Neuron (in vitro differentiated cells): ENCODE results near the gene TMEM260.
"Not testable (repeated sequence)": the region's sequence is repeated elsewhere in the genome, so short reads cannot be mapped to it uniquely, and the experiment has no call there.

Experiments used
- H2AFZ ChIP-seq: one replicate; pipeline ENCODE4 v1.6.1; 2013; ENCODE audit warnings: low read depth, mild to moderate bottlenecking, inconsistent platforms, low read length, moderate library complexity
- H3K27me3 ChIP-seq: one replicate; pipeline ENCODE4 v1.6.1; 2013; ENCODE audit warnings: low read length; ENCODE audit not compliant: insufficient read depth
- H3K36me3 ChIP-seq: one replicate; pipeline ENCODE4 v1.6.1; 2013; ENCODE audit warnings: low read length; ENCODE audit not compliant: insufficient read depth
- H3K4me1 ChIP-seq: one replicate; pipeline ENCODE4 v1.6.1; 2013; ENCODE audit warnings: low read length; ENCODE audit not compliant: insufficient read depth
- H3K4me3 ChIP-seq: 2 replicates; pipeline ENCODE4 v1.5.1; 2013; ENCODE audit warnings: mild to moderate bottlenecking, low read length, moderate library complexity
- H3K9me3 ChIP-seq: one replicate; pipeline ENCODE4 v1.6.1; 2013; ENCODE audit warnings: low read length

The TMEM260 gene

GRCh38 chr14:56661478-56661877, 81.9 kb downstream of the TMEM260 start:
- no peaks in the 10 kb centered on the region for H3K9me3 ChIP-seq
- H3K4me1 ChIP-seq: no peaks in the 10 kb centered on the region
- H3K4me3 ChIP-seq: no peak overlapping the region
- H2AFZ ChIP-seq: no peak overlapping the region
- no peaks in the 10 kb centered on the region for H3K36me3 ChIP-seq
- H3K27me3 ChIP-seq: peaks cover 3% of the 10 kb centered on the region

- Histone ChIP-seq H3K4me1 (no peaks in the 10 kb centered on the region), H3K36me3 (no peaks in the 10 kb centered on the region), H3K4me3 (no peak overlapping the region)
These were observed 85.3 kb downstream of the TMEM260 start for GRCh38 chr14:56664811-56665421.

GRCh38 chr14:56666294-56666693, 86.7 kb downstream of the TMEM260 start:
- Histone ChIP-seq H3K4me1 (no peaks in the 10 kb centered on the region), H3K9me3 (no peaks in the 10 kb centered on the region), H3K27me3 (no peaks in the 10 kb centered on the region), H3K4me3 (no peak overlapping the region), H2AFZ (no peak overlapping the region), H3K36me3 (no peaks in the 10 kb centered on the region)

More at GRCh38 chr14:56664811-56665421, 85.3 kb downstream of the TMEM260 start:
- Histone ChIP-seq H2AFZ (no peak overlapping the region), H3K27me3 (no peaks in the 10 kb centered on the region), H3K9me3 (no peaks in the 10 kb centered on the region)

GRCh38 chr14:56666716-56667115, 87.1 kb downstream of the TMEM260 start:
- H3K27me3 ChIP-seq: no peaks in the 10 kb centered on the region
- no peaks in the 10 kb centered on the region for H3K9me3 ChIP-seq
- no peak overlapping the region for H3K4me3 ChIP-seq
- H3K36me3 ChIP-seq: no peaks in the 10 kb centered on the region
- no peaks in the 10 kb centered on the region for H3K4me1 ChIP-seq
- H2AFZ ChIP-seq: no peak overlapping the region

GRCh38 chr14:56667290-56667689, 87.7 kb downstream of the TMEM260 start:
- H3K36me3 ChIP-seq, H2AFZ ChIP-seq, H3K4me3 ChIP-seq, H3K9me3 ChIP-seq, H3K4me1 ChIP-seq, H3K27me3 ChIP-seq: not testable (repeated sequence)

- H3K9me3 ChIP-seq: no peaks in the 10 kb centered on the region
- no peaks in the 10 kb centered on the region for H3K4me1 ChIP-seq
- peaks cover 3% of the 10 kb centered on the region for H3K27me3 ChIP-seq
- H3K36me3 ChIP-seq: no peaks in the 10 kb centered on the region
- no peak overlapping the region for H3K4me3 ChIP-seq
- no peak overlapping the region for H2AFZ ChIP-seq
These were observed 96.4 kb downstream of the TMEM260 start for GRCh38 chr14:56676042-56676441.

- Histone ChIP-seq H3K27me3 (peaks cover 3% of the 10 kb centered on the region), H3K36me3 (no peaks in the 10 kb centered on the region), H3K4me1 (no peaks in the 10 kb centered on the region), H3K4me3 (no peak overlapping the region), H3K9me3 (no peaks in the 10 kb centered on the region), H2AFZ (no peak overlapping the region)
These were observed 99.2 kb downstream of the TMEM260 start for GRCh38 chr14:56678838-56679237.

- no peaks in the 10 kb centered on the region for H3K36me3 ChIP-seq
- no peak overlapping the region for H2AFZ ChIP-seq
- H3K4me3 ChIP-seq: no peak overlapping the region
- H3K27me3 ChIP-seq: no peaks in the 10 kb centered on the region
- no peaks in the 10 kb centered on the region for H3K4me1 ChIP-seq
- no peaks in the 10 kb centered on the region for H3K9me3 ChIP-seq
These were observed 106.8 kb downstream of the TMEM260 start for GRCh38 chr14:56686416-56686815.

GRCh38 chr14:56687123-56687522, 107.5 kb downstream of the TMEM260 start:
- H3K9me3 ChIP-seq: no peaks in the 10 kb centered on the region
- H3K27me3 ChIP-seq: no peaks in the 10 kb centered on the region
- H3K4me3 ChIP-seq: no peak overlapping the region
- no peaks in the 10 kb centered on the region for H3K4me1 ChIP-seq
- no peaks in the 10 kb centered on the region for H3K36me3 ChIP-seq
- no peak overlapping the region for H2AFZ ChIP-seq

- Histone ChIP-seq H3K4me1 (no peaks in the 10 kb centered on the region), H2AFZ (no peak overlapping the region), H3K36me3 (no peaks in the 10 kb centered on the region), H3K27me3 (peaks cover 8% of the 10 kb centered on the region), H3K4me3 (no peak overlapping the region), H3K9me3 (no peaks in the 10 kb centered on the region)
These were observed 115.0 kb downstream of the TMEM260 start for GRCh38 chr14:56694609-56695008.

- H3K4me3 ChIP-seq, H3K4me1 ChIP-seq, H3K36me3 ChIP-seq, H3K9me3 ChIP-seq, H2AFZ ChIP-seq, H3K27me3 ChIP-seq: not testable (repeated sequence)
These were observed 115.6 kb downstream of the TMEM260 start for GRCh38 chr14:56695216-56695615.
